HEK293 (cell line): ENCODE data around the gene SAMD3.
"Not testable (repeated sequence)": the region's sequence is repeated elsewhere in the genome, so short reads cannot be mapped to it uniquely, and the experiment has no call there.

ENCODE experiments used
- CTCF ChIP-seq: fragments of 450-650 bp; formaldehyde crosslinking; IDR thresholded peaks from 2 replicates; pipeline ENCODE4 v1.5.1; 2016; ENCODE audit warnings: missing biosample characterization, missing genetic modification characterization
- PBX3 ChIP-seq: sonication (generic); formaldehyde crosslinking; IDR thresholded peaks from 2 replicates; pipeline ENCODE4 v1.8.1; 2022; ENCODE audit warnings: mild to moderate bottlenecking, moderate library complexity, missing genetic modification reagents
- YY1 ChIP-seq: fragments of 450-650 bp; formaldehyde crosslinking; IDR thresholded peaks from 2 replicates; pipeline ENCODE4 v1.5.1; 2018; ENCODE audit warnings: missing biosample characterization, missing genetic modification characterization
- ZBTB26 ChIP-seq: fragments of 450-650 bp; formaldehyde crosslinking; optimal IDR thresholded peaks from 2 replicates; pipeline ENCODE3; 2016; ENCODE audit warnings: missing biosample characterization, mild to moderate bottlenecking, missing genetic modification characterization
- ZNF239 ChIP-seq: fragments of 450-650 bp; formaldehyde crosslinking; IDR thresholded peaks from 2 replicates; pipeline ENCODE4 v1.5.1; 2016; ENCODE audit warnings: missing biosample characterization, missing genetic modification characterization
- ZNF449 ChIP-seq: fragments of 450-650 bp; formaldehyde crosslinking; IDR thresholded peaks from 2 replicates; pipeline ENCODE4 v1.5.1; 2017; ENCODE audit warnings: missing biosample characterization, mild to moderate bottlenecking, missing genetic modification characterization, moderate library complexity
- ZNF624 ChIP-seq: fragments of 450-650 bp; formaldehyde crosslinking; IDR thresholded peaks from 2 replicates; pipeline ENCODE4 v1.5.1; 2017; ENCODE audit warnings: missing biosample characterization, missing genetic modification characterization
- ZNF639 ChIP-seq: fragments of 450-650 bp; formaldehyde crosslinking; IDR thresholded peaks from 2 replicates; pipeline ENCODE4 v1.5.1; 2016; ENCODE audit warnings: missing biosample characterization, missing genetic modification characterization
- ZNF701 ChIP-seq: fragments of 450-650 bp; formaldehyde crosslinking; IDR thresholded peaks from 2 replicates; pipeline ENCODE4 v1.5.1; 2016; ENCODE audit warnings: missing biosample characterization, missing genetic modification characterization
- ZXDB ChIP-seq: fragments of 450-650 bp; formaldehyde crosslinking; IDR thresholded peaks from 2 replicates; pipeline ENCODE4 v1.5.1; 2016; ENCODE audit warnings: missing biosample characterization, missing genetic modification characterization

- not testable (repeated sequence) for TF ChIP-seq ZNF239; ZNF449 (tag by site-specific recombination); CTCF (tag by site-specific recombination); ZNF701 (tag by site-specific recombination); ZXDB (tag by site-specific recombination); ZBTB26 (tag by site-specific recombination); ZNF624 (tag by site-specific recombination); YY1 (tag by site-specific recombination); PBX3; ZNF639 (tag by site-specific recombination)
These were observed 24.8 kb downstream of the SAMD3 start for GRCh38 chr6:130197816-130198482.
